A549 (cell line): ENCODE data around the gene KRT77. TPM values are rescaled to one million over a fixed set of nuclear protein-coding genes. Genes with fewer than 3 reads are reported as not detected.

Experiments
- ATAC-seq, 2 experiments: fragments of 200-7000 bp in 1 of 2; fragments of >200 bp in 1 of 2; cut with Nextera tagmentation in 1 of 2; cut with Tn5 transposase in 1 of 2; 3 replicates each; pipeline versions ENCODE4 v1.8.0 to v1.9.1; 2018 to 2020; ENCODE audit warnings: mild to moderate bottlenecking in 1 of 2, moderate library complexity in 1 of 2
- CTCF ChIA-PET: fragments of 300-600 bp; sonication (Branson Sonifier 250); formaldehyde crosslinking; extraction: SDS; loops from one replicate; lab custom pipeline; 2021; ENCODE audit warnings: antibody characterized with exemption, inconsistent platforms; lab: Yijun Ruan, JAX
- POLR2A ChIA-PET: fragments of 350-600 bp; formaldehyde crosslinking; extraction: SDS; loops from one replicate; lab custom pipeline; 2021; ENCODE audit warnings: antibody characterized with exemption, inconsistent platforms; lab: Yijun Ruan, JAX
- DNase-seq, 2 experiments: peaks; one replicate each; pipeline versions ENCODE4 v3.0.0 to v3.0.0-alpha.2; 2011 to 2016; ENCODE audit warnings: low read depth in 1 of 2, low spot score in 1 of 2
- FAIRE-seq: peaks from 2 replicates; lab custom pipeline; 2011; peaks lifted over from hg19 to GRCh38; lab: Jason Lieb, UNC
- H3K27ac ChIP-seq, 2 experiments: fragments of >200 bp; sonication (Bioruptor Twin); formaldehyde crosslinking; 3 replicates each; pipeline ENCODE4 v1.5.1; 2016 to 2017
- H3K4me1 ChIP-seq: fragments of >200 bp; sonication (Bioruptor Twin); formaldehyde crosslinking; 3 replicates; pipeline ENCODE4 v1.6.1; 2016
- H3K4me2 ChIP-seq: fragments of >200 bp; sonication (Bioruptor Twin); formaldehyde crosslinking; 3 replicates; pipeline ENCODE4 v1.6.1; 2016
- H3K4me3 ChIP-seq: fragments of >200 bp; sonication (Bioruptor Twin); formaldehyde crosslinking; 3 replicates; pipeline ENCODE4 v1.5.1; 2016
- H3K9me3 ChIP-seq: fragments of >200 bp; sonication (Bioruptor Twin); formaldehyde crosslinking; 3 replicates; pipeline ENCODE4 v1.6.1; 2016
- ATOH8 ChIP-seq: fragments of 250-450 bp; sonication (Bioruptor Pico); IDR thresholded peaks from 2 replicates; pipeline ENCODE4 v1.5.0; 2020; ENCODE audit warnings: low read depth, mild to moderate bottlenecking, moderate library complexity
- BHLHE40 ChIP-seq: IDR thresholded peaks from 2 replicates; pipeline ENCODE4 v1.6.1; 2012; ENCODE audit warnings: low read depth, low read length, inconsistent platforms
- CHD4 ChIP-seq: fragments of 200-600 bp; sonication (generic); IDR thresholded peaks from 2 replicates; pipeline ENCODE4 v1.6.1; 2016; ENCODE audit warnings: antibody characterized with exemption, mild to moderate bottlenecking, borderline replicate concordance
- EHMT2 ChIP-seq: fragments of 200-600 bp; sonication (generic); IDR thresholded peaks from 2 replicates; pipeline ENCODE4 v1.6.1; 2016; ENCODE audit warnings: antibody characterized with exemption, low read depth, mild to moderate bottlenecking, moderate library complexity
- ELK1 ChIP-seq: fragments of 150-350 bp; IDR thresholded peaks from 2 replicates; pipeline ENCODE4 v1.6.1; 2014; ENCODE audit warnings: low read depth, mild to moderate bottlenecking, low read length
- FOSL2 ChIP-seq, 2 experiments: fragments of 450-650 bp in 1 of 2; fragments of >200 bp in 1 of 2; sonication (Bioruptor Twin) in 1 of 2; formaldehyde crosslinking; IDR thresholded peaks; 2 replicates each; pipeline versions ENCODE4 v1.5.0 to v1.6.1; 2016 to 2020; ENCODE audit warnings: mild to moderate bottlenecking in 1 of 2, moderate library complexity in 1 of 2
- GATA3 ChIP-seq: IDR thresholded peaks from 2 replicates; pipeline ENCODE4 v1.6.1; 2012; ENCODE audit warnings: borderline replicate concordance
- HDAC2 ChIP-seq: fragments of 200-600 bp; sonication (generic); IDR thresholded peaks from 2 replicates; pipeline ENCODE4 v1.6.1; 2016
- HMGXB4 ChIP-seq: fragments of 250-450 bp; sonication (Bioruptor Pico); IDR thresholded peaks from 2 replicates; pipeline ENCODE4 v1.5.0; 2021; ENCODE audit warnings: mild to moderate bottlenecking, moderate library complexity, borderline replicate concordance
- JUN ChIP-seq, 2 experiments: fragments of >200 bp; sonication (Bioruptor Twin); formaldehyde crosslinking; IDR thresholded peaks; 2 replicates in 1 of 2; 3 replicates in 1 of 2; pipeline ENCODE4 v1.6.1; 2016 to 2017
- JUNB ChIP-seq: fragments of >200 bp; sonication (Bioruptor Twin); formaldehyde crosslinking; IDR thresholded peaks from 2 replicates; pipeline ENCODE4 v1.6.1; 2016
- MAFK ChIP-seq: fragments of 450-650 bp; IDR thresholded peaks from 2 replicates; pipeline ENCODE4 v1.6.1; 2014; ENCODE audit not compliant: partially characterized antibody
- MYC ChIP-seq: IDR thresholded peaks from 2 replicates; pipeline ENCODE4 v1.6.1; 2012; ENCODE audit warnings: mild to moderate bottlenecking, inconsistent platforms, low read length, improper control_type of control experiment, borderline replicate concordance
- NR3C1 ChIP-seq: fragments of >200 bp; sonication (Bioruptor Twin); formaldehyde crosslinking; IDR thresholded peaks from 3 replicates; pipeline ENCODE4 v1.6.1; 2017
- POLR2AphosphoS2 ChIP-seq: conservative IDR thresholded peaks from 2 replicates; pipeline ENCODE4 v1.6.1; 2012; ENCODE audit warnings: low read length, improper control_type of control experiment, inconsistent platforms
- RCOR1 ChIP-seq: fragments of 150-350 bp; IDR thresholded peaks from 2 replicates; pipeline ENCODE4 v1.6.1; 2014; ENCODE audit warnings: antibody characterized with exemption, low read length, low read depth
- RFX5 ChIP-seq: fragments of 450-650 bp; IDR thresholded peaks from 2 replicates; pipeline ENCODE4 v1.7.1; 2014; ENCODE audit warnings: antibody characterized with exemption, mild to moderate bottlenecking, moderate library complexity
- SMC3 ChIP-seq: fragments of >200 bp; sonication (Bioruptor Twin); formaldehyde crosslinking; IDR thresholded peaks from 3 replicates; pipeline ENCODE4 v1.6.1; 2018; ENCODE audit warnings: inconsistent platforms
- TFCP2L1 ChIP-seq: fragments of 250-450 bp; sonication (Bioruptor Pico); IDR thresholded peaks from 2 replicates; pipeline ENCODE4 v1.5.0; 2021; ENCODE audit warnings: mild to moderate bottlenecking
- TP53 ChIP-seq: fragments of 250-450 bp; sonication (Bioruptor Pico); IDR thresholded peaks from 2 replicates; pipeline ENCODE4 v1.5.0; 2021; ENCODE audit warnings: mild to moderate bottlenecking, moderate library complexity
- WGBS: methylation state at CpG from one replicate; pipeline ENCODE4 v1.1.6; 2017; ENCODE audit errors: missing lambda C conversion rate; 5-methylcytosine and 5-hydroxymethylcytosine counted together
- polyA plus RNA-seq, 4 experiments: library from polyadenylated mRNA; depleted of rRNA in 3 of 4; stranded (reverse); fragments of >200 nt; fragmentation: RNase III in 1 of 4; extraction: RNeasy Plus Mini Kit Qiagen cat#74134 plus additional on column Dnase treatment in 1 of 4; gene quantifications; 2 replicates in 3 of 4; 3 replicates in 1 of 4; pipeline ENCODE4 v1.2.3, GENCODE V29; 2011 to 2017
- TF ChIP-seq, protein P1 (sequence below): IDR thresholded peaks from 2 replicates; pipeline ENCODE4 v1.6.1; 2012
- TF ChIP-seq, protein P2 (sequence below): fragments of >200 bp; sonication (Bioruptor Twin); formaldehyde crosslinking; IDR thresholded peaks from 2 replicates; pipeline ENCODE4 v1.6.1; 2016

Gene KRT77
- polyA plus RNA-seq, 2 of the 4 experiments (the other 2 are of a cell fraction) = 0.03 TPM; not detected in 1

DNA sequence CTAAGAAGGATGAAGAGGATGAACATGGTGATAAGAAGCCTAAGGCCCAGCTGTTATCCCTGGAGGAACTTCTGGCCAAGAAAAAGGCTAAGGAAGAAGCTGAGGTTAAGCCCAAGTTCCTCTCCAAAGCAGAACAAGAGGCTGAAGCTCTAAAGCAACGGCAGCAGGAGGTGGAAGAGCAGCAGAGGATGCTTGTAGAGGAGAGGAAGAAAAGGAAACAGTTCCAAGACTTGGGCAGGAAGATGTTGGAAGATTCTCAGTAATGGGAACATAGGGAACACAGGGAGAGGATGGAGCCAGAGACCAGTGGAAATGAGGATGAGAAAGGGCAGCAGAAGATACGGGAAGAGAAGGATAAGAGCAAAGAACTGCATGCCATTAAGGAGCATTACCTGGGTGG, 27.5 kb upstream of the KRT77 start (continued):
- no peak for TF ChIP-seq ATOH8 (CRISPR knock-in tag)
- no peak for TF ChIP-seq EHMT2

- ATAC-seq = no peak
- Histone ChIP-seq H3K27ac (no peak overlapping the region), H3K9me3 (no peaks in the 10 kb centered on the region), H3K4me1 (no peaks in the 10 kb centered on the region), H3K4me2 (no peak overlapping the region), H3K4me3 (no peak overlapping the region)
- no peak for FAIRE-seq
- WGBS = 52% methylated on average over 13 of the region's 13 CpGs
- no peak for DNase-seq
- no peak for TF ChIP-seq SMC3
- TF ChIP-seq JUNB = no peak
- no peak for TF ChIP-seq MAFK
- no peak for TF ChIP-seq TFCP2L1
- TF ChIP-seq, protein P1, sequence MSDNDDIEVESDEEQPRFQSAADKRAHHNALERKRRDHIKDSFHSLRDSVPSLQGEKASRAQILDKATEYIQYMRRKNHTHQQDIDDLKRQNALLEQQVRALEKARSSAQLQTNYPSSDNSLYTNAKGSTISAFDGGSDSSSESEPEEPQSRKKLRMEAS = no peak
- no peak for TF ChIP-seq POLR2AphosphoS2
- no peak for TF ChIP-seq RFX5
- no peak for TF ChIP-seq CHD4
- TF ChIP-seq JUN (IDR thresholded peaks at IDR 0.05) = no peak
- TF ChIP-seq GATA3 = no peak
- no peak for TF ChIP-seq NR3C1
- TF ChIP-seq HDAC2 = no peak
- TF ChIP-seq MYC = no peak
- TF ChIP-seq FOSL2 (IDR thresholded peaks at IDR 0.05) = no peak
- no peak for TF ChIP-seq FOSL2 (CRISPR knock-in tag; IDR thresholded peaks at IDR 0.05)
- no peak for TF ChIP-seq TP53 (CRISPR knock-in tag)
- TF ChIP-seq ELK1 = no peak
- TF ChIP-seq RCOR1 = no peak
- no peak for TF ChIP-seq BHLHE40
- TF ChIP-seq, all 56 proteins: peak for 0
- CTCF ChIA-PET = interaction anchor here (0.6 to 1.1 kb wide), 2 partner anchors 14 to 152 kb away, joined by 4 read pairs; no protein-coding TSS in a partner anchor
- POLR2A ChIA-PET = no interaction called here
These were observed 27.1 kb upstream of the KRT77 start for GRCh38 chr12:52730383-52730782.

GRCh38 chr12:52729147-52729546, 25.8 kb upstream of the KRT77 start:
- H3K4me2 ChIP-seq = no peak overlapping the region
- H3K4me3 ChIP-seq = no peak overlapping the region
- no peak for TF ChIP-seq EHMT2
- TF ChIP-seq, protein P2, sequence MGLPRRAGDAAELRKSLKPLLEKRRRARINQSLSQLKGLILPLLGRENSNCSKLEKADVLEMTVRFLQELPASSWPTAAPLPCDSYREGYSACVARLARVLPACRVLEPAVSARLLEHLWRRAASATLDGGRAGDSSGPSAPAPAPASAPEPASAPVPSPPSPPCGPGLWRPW = no peak
- TF ChIP-seq HMGXB4 (CRISPR knock-in tag) = no peak
- CTCF ChIA-PET = interaction anchor here (1.0 to 1.4 kb wide), 5 partner anchors 10 to 150 kb away, joined by 3 to 4 read pairs (median 3); no protein-coding TSS in a partner anchor
- DNase-seq = no peak
- WGBS = 50% methylated on average over 10 of the region's 10 CpGs
- no peak overlapping the region for H3K27ac ChIP-seq
- ATAC-seq = no peak
- H3K9me3 ChIP-seq = no peaks in the 10 kb centered on the region
- no peak for FAIRE-seq
- H3K4me1 ChIP-seq = no peaks in the 10 kb centered on the region
- POLR2A ChIA-PET = no interaction called here
